Camera-type eye (tissue), 1 donor: ENCODE measurements around the gene ETNK2. TPM values are rescaled to one million over a fixed set of nuclear protein-coding genes. Genes with fewer than 3 reads are reported as not detected.

Source experiments
- total RNA-seq: library from RNA; depleted of rRNA; stranded (reverse); fragments of >200 nt; gene quantifications from one replicate; pipeline ENCODE4 v1.2.3, GENCODE V29; 2014

Gene ETNK2
- 12.7 TPM for total RNA-seq

GRCh38 chr1:204151552-204152309, at the start of gene ETNK2:
Gene ETNK2 (minus strand): TSS chr1:204152044. CDS start chr1:204151852, 192 bp downstream.

GRCh38 chr1:204196068-204196795, 44.4 kb upstream of the ETNK2 start, which contains the start of gene KISS1:
Gene KISS1 (minus strand): TSS chr1:204196491. CDS start chr1:204192876, 3,615 bp downstream.

GRCh38 chr1:204166219-204166618, 14.4 kb upstream of the ETNK2 start, which contains the start of gene REN:
Gene REN (minus strand): TSS chr1:204166337. CDS start chr1:204166293, 44 bp downstream.

Other genes with a start within 250 kb of the ETNK2 start
- gene SOX13, start 78.9 kb downstream of the ETNK2 start, total RNA-seq: 9.1 TPM
- gene REN, start 14.3 kb upstream of the ETNK2 start, total RNA-seq: not detected
- gene KISS1, start 44.4 kb upstream of the ETNK2 start, total RNA-seq: not detected
- not detected for gene GOLT1A, start 61.9 kb upstream of the ETNK2 start, total RNA-seq
- 17.5 TPM for gene PLEKHA6, start 207.9 kb upstream of the ETNK2 start, total RNA-seq